Glutamatergic neuron (in vitro differentiated cells): Measurements from ENCODE around the gene EIF4E. TPM values are rescaled to one million over a fixed set of nuclear protein-coding genes. Genes with fewer than 3 reads are reported as not detected.
"Not testable (repeated sequence)": the region's sequence is repeated elsewhere in the genome, so short reads cannot be mapped to it uniquely, and the experiment has no call there.

Experiments
- DNase-seq: peaks from one replicate; pipeline ENCODE4 v3.0.0; 2022
- H3K27ac Mint-ChIP-seq: one replicate; pipeline ENCODE4 v1.8.0; 2020; ENCODE audit warnings: mild to moderate bottlenecking, mixed read lengths, inconsistent platforms; ENCODE audit not compliant: unreplicated experiment
- H3K27me3 Mint-ChIP-seq: one replicate; pipeline ENCODE4 v1.8.0; 2020; ENCODE audit warnings: mild to moderate bottlenecking, moderate library complexity, mixed read lengths, inconsistent platforms; ENCODE audit not compliant: unreplicated experiment
- H3K36me3 Mint-ChIP-seq: one replicate; pipeline ENCODE4 v1.8.0; 2020; ENCODE audit warnings: mild to moderate bottlenecking, mixed read lengths, inconsistent platforms; ENCODE audit not compliant: unreplicated experiment
- H3K4me1 Mint-ChIP-seq: one replicate; pipeline ENCODE4 v1.8.0; 2020; ENCODE audit warnings: mild to moderate bottlenecking, low read depth, mixed read lengths, inconsistent platforms; ENCODE audit not compliant: unreplicated experiment
- H3K4me3 Mint-ChIP-seq: one replicate; pipeline ENCODE4 v1.8.0; 2020; ENCODE audit warnings: mild to moderate bottlenecking, mixed read lengths, inconsistent platforms; ENCODE audit not compliant: unreplicated experiment
- H3K9me3 Mint-ChIP-seq: one replicate; pipeline ENCODE4 v1.8.0; 2020; ENCODE audit warnings: mild to moderate bottlenecking, moderate library complexity, mixed read lengths, inconsistent platforms; ENCODE audit not compliant: unreplicated experiment
- total RNA-seq: library from RNA; stranded (reverse); fragmentation: NEBNext Ultra II Directional; extraction: Animal tissue kit (Norgen Biotek cat#: 25700); gene quantifications from one replicate; pipeline ENCODE4 v1.2.1, GENCODE V29; 2021; ENCODE audit not compliant: unreplicated experiment
- TF ChIP-seq, protein P1 (sequence below): fragments of 200-600 bp; sonication (generic); IDR thresholded peaks from one replicate; pipeline ENCODE4 v1.5.0; 2021; ENCODE audit not compliant: partially characterized antibody, unreplicated experiment

Gene EIF4E
- total RNA-seq, 1 donor from 2014 or later: 92.8 TPM

GRCh38 chr4:98848448-98848847 is 80.5 kb downstream of the EIF4E start:
- H3K27ac Mint-ChIP-seq: no peak overlapping the region

GRCh38 chr4:98845960-98846359 is 83.0 kb downstream of the EIF4E start:
- Mint-ChIP-seq H3K9me3 (peaks cover 5% of the 10 kb centered on the region), H3K4me3 (no peak overlapping the region), H3K4me1 (no peaks in the 10 kb centered on the region), H3K27me3 (no peaks in the 10 kb centered on the region), H3K27ac (no peak overlapping the region), H3K36me3 (peaks cover 16% of the 10 kb centered on the region)
- no peak for DNase-seq
- TF ChIP-seq, protein P1, sequence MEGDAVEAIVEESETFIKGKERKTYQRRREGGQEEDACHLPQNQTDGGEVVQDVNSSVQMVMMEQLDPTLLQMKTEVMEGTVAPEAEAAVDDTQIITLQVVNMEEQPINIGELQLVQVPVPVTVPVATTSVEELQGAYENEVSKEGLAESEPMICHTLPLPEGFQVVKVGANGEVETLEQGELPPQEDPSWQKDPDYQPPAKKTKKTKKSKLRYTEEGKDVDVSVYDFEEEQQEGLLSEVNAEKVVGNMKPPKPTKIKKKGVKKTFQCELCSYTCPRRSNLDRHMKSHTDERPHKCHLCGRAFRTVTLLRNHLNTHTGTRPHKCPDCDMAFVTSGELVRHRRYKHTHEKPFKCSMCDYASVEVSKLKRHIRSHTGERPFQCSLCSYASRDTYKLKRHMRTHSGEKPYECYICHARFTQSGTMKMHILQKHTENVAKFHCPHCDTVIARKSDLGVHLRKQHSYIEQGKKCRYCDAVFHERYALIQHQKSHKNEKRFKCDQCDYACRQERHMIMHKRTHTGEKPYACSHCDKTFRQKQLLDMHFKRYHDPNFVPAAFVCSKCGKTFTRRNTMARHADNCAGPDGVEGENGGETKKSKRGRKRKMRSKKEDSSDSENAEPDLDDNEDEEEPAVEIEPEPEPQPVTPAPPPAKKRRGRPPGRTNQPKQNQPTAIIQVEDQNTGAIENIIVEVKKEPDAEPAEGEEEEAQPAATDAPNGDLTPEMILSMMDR: no peak

More at GRCh38 chr4:98848448-98848847, 80.5 kb downstream of the EIF4E start:
- DNase-seq: no peak
- H3K9me3 Mint-ChIP-seq: peaks cover 5% of the 10 kb centered on the region
- no peak overlapping the region for H3K4me3 Mint-ChIP-seq
- peaks cover 5% of the 10 kb centered on the region for H3K36me3 Mint-ChIP-seq
- no peaks in the 10 kb centered on the region for H3K27me3 Mint-ChIP-seq
- no peaks in the 10 kb centered on the region for H3K4me1 Mint-ChIP-seq
- TF ChIP-seq, protein P1: no peak

DNA sequence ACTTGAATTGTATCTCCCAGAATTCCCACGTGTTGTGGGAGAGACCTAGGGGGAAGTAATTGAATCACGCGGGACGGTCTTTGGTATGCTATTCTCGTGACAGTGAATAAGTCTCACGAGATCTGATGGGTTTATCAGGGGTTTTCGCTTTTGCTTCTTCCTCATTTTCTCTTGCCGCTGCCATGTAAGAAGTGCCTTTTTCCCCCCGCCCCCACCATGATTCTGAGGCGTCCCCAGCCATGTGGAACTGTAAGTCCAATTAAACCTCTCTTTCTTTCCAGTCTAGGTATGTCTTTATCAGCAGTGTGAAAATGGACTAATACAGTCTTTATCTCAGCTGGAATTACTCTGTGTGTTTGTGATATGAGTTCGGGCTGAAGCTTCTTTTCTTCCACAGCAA is 86.0 kb downstream of the EIF4E start:
- not testable (repeated sequence) for DNase-seq, H3K27ac Mint-ChIP-seq, H3K9me3 Mint-ChIP-seq, H3K27me3 Mint-ChIP-seq, H3K4me1 Mint-ChIP-seq, H3K4me3 Mint-ChIP-seq
- peaks cover 16% of the 10 kb centered on the region for H3K36me3 Mint-ChIP-seq

DNA sequence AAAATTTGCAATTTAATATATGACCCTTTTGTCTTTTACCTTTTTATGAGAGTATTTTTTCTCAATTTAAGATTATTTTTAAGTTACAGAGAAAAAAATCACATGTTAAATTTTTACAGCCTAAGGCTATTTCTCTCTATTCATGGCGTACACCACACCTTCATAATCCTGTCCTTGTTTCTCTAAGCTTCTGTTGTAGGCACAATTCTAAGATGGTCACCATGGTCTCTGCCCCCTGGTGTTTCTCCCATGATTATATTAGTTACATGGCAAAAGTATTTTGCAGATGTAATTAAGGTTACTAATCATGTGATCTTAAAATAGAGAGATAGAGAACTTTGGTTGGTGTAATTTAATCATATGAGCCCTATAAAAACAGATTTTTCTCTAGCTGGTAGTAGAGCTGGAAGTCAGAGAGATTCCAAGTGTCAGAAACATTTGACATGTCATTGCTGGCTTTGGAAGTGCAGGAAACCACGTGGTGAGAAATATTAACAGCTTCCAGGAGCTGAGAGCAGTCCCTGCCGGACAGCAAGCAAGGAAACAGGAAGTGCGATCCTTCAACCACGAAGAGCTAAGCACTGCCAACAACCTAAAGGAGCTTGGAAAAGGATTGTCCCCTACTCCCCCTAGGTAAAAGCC is 89.8 kb downstream of the EIF4E start:
- no peaks in the 10 kb centered on the region for H3K9me3 Mint-ChIP-seq
- no peaks in the 10 kb centered on the region for H3K27me3 Mint-ChIP-seq
- no peak overlapping the region for H3K4me3 Mint-ChIP-seq
- TF ChIP-seq, protein P1: no peak
- no peak for DNase-seq
- H3K27ac Mint-ChIP-seq: no peak overlapping the region
- H3K4me1 Mint-ChIP-seq: no peaks in the 10 kb centered on the region
- peaks cover 11% of the 10 kb centered on the region for H3K36me3 Mint-ChIP-seq

GRCh38 chr4:98838531-98838930 is 90.4 kb downstream of the EIF4E start:
- H3K27ac Mint-ChIP-seq: no peak overlapping the region
- H3K4me1 Mint-ChIP-seq: no peaks in the 10 kb centered on the region
- TF ChIP-seq, protein P1: no peak
- no peaks in the 10 kb centered on the region for H3K27me3 Mint-ChIP-seq
- DNase-seq: no peak
- H3K9me3 Mint-ChIP-seq: no peaks in the 10 kb centered on the region
- H3K4me3 Mint-ChIP-seq: no peak overlapping the region
- H3K36me3 Mint-ChIP-seq: peaks cover 11% of the 10 kb centered on the region

DNA sequence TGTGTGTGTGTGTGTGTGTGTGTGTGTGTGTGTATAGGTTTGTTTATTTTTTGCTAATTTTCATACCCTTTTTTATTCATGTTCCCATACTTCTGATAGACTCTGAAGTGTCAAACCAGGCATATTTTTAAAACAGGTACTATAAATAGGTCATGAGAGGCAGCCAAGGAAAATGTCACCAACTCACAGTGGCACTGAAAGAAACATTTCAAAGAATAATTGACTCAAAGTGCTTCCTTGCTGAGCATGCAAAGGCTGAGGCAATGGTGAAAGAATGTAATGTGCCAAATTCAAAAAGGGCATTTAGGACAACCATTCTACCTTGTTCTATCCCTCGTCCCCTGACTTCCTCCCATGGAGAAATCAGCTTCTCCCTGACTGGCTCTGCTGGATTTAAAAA is 95.5 kb downstream of the EIF4E start:
- no peak for DNase-seq
- TF ChIP-seq, protein P1: no peak
- no peaks in the 10 kb centered on the region for H3K9me3 Mint-ChIP-seq
- no peak overlapping the region for H3K27ac Mint-ChIP-seq
- H3K27me3 Mint-ChIP-seq: no peaks in the 10 kb centered on the region
- no peaks in the 10 kb centered on the region for H3K4me1 Mint-ChIP-seq
- no peaks in the 10 kb centered on the region for H3K36me3 Mint-ChIP-seq
- H3K4me3 Mint-ChIP-seq: no peak overlapping the region

DNA sequence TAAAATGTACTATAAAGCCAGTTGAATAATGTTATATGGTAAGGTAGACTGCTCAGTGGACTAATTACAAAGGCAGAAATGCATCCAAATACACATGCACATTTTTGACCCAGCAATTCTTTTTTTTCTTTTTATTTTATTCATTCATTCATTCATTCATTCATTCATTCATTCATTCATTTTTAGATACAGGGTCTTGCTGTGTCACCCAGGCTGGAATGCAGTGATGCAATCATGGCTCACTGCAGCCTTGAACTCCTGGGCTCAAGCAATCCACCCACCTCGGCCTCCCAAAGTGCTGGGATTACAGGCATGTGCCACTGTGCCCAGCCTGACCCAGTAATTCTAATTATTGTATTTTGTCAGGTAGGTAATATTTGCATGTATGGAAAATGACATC is 97.9 kb downstream of the EIF4E start:
- H3K36me3 Mint-ChIP-seq, H3K27me3 Mint-ChIP-seq, H3K4me3 Mint-ChIP-seq, H3K9me3 Mint-ChIP-seq, DNase-seq, H3K4me1 Mint-ChIP-seq, H3K27ac Mint-ChIP-seq: not testable (repeated sequence)
